ENCODE results near the gene GOLGA8M.
"Not testable (repeated sequence)": the region's sequence is repeated elsewhere in the genome, so short reads cannot be mapped to it uniquely, and the experiment has no call there.

GOLGA8M gene

DNA sequence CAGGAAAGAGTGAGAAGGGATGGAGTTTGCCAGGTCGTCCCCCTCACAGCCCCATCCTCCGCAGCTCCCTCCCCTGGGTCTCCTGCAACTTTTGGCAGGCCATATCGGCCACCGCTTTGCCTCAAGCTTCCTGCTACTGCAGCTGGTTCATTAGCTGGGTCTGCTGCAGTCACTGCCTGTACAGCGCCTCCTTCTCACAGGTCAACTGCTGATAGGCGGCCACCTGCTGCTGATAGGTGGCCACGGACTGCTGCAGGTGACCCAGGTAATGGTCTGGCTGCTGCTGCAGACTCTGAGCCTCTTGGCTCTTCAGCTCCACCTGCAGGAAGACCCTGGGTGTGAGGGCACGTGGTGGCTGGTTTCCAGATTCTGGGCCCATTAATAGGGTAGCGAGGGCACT is 8.3 kb downstream of the GOLGA8M start:
- TF ChIP-seq, protein P1, sequence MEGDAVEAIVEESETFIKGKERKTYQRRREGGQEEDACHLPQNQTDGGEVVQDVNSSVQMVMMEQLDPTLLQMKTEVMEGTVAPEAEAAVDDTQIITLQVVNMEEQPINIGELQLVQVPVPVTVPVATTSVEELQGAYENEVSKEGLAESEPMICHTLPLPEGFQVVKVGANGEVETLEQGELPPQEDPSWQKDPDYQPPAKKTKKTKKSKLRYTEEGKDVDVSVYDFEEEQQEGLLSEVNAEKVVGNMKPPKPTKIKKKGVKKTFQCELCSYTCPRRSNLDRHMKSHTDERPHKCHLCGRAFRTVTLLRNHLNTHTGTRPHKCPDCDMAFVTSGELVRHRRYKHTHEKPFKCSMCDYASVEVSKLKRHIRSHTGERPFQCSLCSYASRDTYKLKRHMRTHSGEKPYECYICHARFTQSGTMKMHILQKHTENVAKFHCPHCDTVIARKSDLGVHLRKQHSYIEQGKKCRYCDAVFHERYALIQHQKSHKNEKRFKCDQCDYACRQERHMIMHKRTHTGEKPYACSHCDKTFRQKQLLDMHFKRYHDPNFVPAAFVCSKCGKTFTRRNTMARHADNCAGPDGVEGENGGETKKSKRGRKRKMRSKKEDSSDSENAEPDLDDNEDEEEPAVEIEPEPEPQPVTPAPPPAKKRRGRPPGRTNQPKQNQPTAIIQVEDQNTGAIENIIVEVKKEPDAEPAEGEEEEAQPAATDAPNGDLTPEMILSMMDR (IDR thresholded peaks at IDR 0.05) = peak; percentile 47

DNA sequence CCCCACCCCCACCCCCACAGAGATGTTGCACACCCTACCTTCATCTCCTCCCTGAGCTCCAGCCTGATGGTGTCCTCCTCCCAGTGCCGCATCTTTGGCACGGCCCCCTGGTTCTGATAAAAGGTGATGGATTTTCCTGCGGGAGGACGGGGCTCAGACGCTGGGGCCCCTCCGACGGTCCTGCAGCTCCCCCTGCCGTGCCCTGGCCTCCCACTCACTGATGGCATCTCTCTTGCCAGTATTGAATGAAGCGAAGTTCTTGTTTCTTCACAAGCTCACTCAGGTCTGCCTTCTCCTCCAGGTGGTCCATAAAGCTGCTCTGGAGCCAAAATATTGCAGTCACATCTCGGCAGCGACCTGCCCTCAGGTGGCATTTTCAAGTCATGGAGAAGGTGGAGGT is 9.8 kb downstream of the GOLGA8M start:
- H3K27ac ChIP-seq = not testable (repeated sequence)

More for the DNA sequence above, 8.3 kb downstream of the GOLGA8M start:
- H3K27ac ChIP-seq = not testable (repeated sequence)

DNA sequence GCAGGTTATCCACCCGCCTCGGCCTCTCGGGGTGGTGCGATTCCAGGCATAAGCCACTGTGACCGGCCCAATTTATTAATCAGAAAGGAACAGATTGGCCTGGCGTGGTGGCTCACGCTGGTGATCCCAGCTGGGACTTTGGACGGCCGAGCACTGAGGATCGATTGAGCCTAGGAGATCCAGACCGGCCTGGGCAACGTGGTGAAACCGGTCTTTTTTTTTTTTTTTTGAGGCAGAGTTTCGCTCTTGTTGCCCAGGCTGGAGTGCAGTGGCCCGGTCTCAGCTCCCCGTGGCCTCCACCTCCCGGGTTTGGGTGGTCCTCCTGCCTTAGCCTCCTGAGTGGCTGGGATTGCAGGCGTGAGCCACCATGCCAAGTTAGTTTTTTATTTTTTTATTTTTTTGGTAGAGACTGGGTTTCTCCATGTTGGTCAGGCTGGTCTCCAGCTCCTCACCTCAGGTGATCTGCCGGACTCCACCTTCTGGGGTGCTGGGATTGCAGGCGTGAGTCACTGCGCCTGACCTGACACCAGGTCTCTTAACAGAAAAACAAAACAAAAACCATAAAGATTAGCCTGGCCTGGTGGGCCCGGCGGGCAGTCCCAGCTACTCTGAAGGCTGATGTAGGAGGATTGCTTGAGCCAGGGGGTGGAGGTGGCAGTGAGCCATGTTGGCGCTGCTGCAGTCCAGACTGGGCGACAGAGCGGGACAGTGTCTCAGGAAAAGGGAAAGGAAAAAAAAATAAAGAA is 18.0 kb downstream of the GOLGA8M start:
- H3K27ac ChIP-seq = not testable (repeated sequence)

DNA sequence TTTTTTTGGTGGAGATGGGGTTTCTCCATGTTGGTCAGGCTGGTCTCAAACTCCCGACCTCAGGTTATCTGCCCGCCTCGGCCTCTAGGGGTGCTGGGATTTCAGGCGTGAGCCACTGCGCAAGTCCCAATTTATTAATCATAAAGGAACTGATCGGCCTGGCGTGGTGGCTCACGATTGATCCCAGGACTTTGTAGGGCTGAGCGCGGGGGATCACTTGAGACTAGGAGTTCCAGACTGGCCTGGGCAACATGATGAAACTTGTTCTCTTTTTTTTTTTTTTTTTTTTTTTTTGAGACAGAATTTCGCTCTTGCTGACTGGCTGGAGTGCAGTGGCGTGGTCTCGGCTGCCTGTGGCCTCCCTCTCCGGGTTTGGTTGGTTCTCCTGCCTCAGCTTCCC is 19.2 kb downstream of the GOLGA8M start:
- H3K27ac ChIP-seq = not testable (repeated sequence)

DNA sequence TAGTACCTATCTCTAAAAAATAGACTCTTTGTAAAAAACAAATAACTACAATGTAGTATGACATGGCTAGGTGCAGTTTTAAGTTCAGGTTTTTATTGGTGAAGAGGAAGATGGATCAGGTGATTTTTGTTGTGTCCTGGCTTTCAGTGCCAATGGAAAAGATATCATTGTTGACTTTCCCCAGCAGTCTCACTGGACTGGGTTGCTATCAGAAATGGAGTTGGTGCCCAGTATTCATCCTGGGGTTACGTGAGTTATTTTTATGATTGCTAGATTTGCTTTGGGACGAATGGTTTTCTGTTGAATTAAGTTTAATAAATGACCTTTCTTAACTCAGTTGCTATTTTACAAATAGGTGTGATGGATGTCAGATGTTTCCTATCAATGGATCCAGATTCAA is 38.7 kb downstream of the GOLGA8M start:
- H3K27ac ChIP-seq = not testable (repeated sequence)

DNA sequence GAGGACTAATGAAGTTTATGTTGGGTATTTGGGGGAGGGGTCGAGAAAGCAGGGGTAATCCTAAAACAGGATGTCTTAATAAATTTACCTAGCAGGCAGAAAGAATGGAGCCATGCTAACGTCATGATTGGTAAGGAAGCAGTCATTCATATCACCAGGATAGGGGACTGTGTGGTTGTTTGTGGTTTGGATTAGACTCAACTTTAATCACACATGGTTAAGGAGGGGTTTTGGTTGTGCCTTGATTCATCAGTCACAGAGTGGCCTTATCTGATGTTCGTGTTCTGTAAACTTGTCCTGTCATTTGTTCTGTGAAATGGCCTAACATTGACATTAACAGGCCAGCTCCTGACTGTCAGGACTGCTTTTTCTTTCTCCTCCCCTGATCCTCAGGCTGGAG is 40.1 kb downstream of the GOLGA8M start:
- not testable (repeated sequence) for H3K27ac ChIP-seq

DNA sequence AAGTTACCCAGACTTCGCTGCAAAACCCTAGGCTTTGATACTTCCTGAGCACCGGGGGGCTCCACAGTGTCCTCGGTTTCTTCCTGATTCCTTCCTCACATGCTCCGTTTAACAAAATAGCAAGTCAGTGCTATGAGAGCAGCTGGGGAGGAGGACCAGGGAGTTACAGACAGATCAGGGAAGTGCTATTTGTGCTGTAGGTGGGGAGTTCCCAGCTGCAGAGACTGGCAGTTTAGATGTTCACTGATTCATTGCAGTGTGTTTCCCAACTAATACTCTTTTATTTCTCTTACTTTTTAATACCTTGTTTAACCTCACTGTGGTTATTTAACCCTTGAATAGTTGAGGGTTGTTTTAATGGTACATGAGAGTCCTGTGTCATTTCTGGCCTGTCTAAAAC is 45.8 kb downstream of the GOLGA8M start:
- not testable (repeated sequence) for H3K27ac ChIP-seq

DNA sequence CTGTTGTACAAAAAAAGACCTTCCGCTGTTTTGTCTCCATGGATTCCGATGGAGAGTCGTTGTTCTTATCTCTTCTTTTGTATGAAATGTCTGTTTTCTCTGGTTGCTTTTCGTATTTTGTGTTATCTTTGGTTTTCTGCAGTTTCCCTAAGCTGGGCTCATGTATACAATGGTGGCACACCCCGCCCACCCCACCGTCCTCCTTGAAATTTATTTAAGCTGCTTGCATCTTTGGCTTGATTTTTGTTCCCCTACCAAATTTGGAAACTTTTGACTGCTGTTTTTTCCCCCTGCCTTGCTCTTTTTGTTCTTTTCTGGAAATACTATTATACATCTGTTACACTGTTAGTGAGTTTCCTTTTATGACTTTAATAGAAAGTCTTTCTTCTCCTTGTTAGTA is 47.6 kb downstream of the GOLGA8M start:
- H3K27ac ChIP-seq = not testable (repeated sequence)

DNA sequence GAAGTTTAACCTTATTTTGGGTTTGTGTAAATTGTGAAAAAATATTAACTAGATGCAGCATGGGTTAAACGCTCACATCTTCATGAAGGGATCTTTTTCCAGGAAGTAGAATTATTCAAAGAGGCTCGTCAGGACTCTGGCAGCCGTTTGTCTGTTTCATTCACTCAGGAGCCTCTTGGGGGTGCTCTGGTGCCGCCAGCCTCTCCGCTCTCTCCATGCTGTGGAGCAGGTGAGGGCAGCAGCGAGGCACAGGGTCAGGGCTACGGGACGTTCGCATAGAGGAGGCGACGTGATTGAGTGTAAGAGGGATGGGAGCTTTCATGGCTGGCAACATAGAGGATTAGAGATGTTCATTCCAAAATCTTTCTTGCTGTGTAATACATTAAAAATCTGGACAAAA is 48.5 kb downstream of the GOLGA8M start:
- H3K27ac ChIP-seq = not testable (repeated sequence)

DNA sequence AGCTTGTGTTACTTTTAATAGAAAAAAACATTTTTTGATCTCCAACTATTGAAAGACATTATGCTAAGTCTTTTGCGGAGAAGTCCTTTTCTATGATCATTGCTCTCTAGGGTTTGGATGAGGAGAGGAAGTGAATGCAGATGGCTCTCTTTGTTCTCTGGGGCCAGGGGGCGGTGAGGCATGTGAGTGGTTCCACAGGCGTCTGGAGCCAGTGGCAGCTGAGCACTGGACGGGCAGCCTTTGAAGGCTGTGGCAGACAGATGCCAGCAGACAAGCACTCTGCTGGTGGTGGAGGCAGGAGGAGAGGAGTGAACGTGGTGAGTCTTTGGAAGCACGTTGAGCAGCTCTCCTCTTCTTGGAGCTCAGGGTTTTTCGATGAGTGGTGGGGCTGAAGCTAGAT is 51.5 kb downstream of the GOLGA8M start:
- not testable (repeated sequence) for H3K27ac ChIP-seq

DNA sequence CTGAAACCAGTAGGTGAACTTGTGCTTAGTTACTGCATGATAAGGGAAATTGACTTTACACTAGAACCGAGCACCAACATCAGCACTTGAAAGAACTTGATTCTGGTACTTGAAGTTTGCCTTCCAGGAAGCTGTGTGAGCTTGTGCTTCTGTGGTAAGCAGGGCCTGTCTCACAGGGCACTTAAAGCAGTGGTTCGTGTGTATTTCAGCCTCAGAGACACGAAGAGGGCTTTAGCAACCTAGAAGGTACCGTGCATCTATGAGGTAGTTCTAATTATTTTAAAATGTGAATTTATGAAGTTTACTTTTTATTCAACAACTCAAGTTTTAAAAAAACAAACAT is 56.2 kb downstream of the GOLGA8M start:
- H3K27ac ChIP-seq = not testable (repeated sequence)

DNA sequence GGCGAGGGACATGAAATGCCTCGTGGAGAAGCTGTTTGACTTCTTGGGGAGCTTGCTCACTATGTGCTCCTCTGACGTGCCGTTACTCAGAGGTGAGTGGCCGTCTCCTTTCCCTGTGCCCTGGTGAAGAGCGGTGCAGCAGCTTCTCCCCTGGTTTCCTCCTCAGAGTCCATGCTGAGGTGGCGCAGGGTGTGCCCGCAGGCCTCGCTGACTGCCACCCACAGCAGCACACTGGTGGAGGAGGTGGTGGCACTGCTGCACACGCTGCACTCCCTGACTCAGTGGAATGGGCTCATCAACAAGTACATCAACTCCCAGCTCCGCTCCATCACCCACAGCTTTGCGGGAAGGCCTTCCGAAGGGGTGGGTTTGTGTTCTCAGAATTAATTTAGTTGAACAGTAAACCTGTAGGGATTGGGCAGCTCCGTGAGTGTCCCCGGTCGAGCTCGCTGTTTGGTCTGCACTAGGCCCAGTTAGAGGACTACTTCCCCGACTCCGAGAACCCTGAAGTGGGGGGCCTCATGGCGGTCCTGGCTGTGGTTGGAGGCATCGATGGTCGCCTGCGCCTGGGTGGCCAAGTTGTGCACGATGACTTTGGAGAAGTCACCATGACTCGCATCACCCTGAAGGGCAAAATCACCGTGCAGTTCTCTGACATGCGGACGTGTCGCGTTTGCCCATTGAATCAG is 56.7 kb downstream of the GOLGA8M start:
- H3K27ac ChIP-seq = not testable (repeated sequence)

DNA sequence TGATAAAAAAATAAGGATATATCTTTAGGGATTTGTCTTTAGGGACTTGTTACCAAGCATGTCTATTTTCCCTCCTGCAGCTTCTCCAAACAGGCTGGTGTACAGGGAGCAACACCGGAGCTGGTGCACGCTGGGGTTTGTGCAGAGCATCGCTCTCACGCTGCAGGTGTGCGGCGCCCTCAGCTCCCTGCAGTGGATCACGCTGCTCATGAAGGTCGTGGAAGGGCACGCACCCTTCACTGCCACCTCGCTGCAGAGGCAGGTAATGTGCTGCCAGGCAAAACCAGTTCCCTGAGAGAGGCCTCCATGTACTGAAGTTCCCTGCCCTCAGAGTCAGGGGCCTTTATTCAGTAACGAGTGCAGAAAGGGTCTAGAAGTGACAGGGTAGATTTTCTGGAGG is 58.0 kb downstream of the GOLGA8M start:
- H3K27ac ChIP-seq = not testable (repeated sequence)

DNA sequence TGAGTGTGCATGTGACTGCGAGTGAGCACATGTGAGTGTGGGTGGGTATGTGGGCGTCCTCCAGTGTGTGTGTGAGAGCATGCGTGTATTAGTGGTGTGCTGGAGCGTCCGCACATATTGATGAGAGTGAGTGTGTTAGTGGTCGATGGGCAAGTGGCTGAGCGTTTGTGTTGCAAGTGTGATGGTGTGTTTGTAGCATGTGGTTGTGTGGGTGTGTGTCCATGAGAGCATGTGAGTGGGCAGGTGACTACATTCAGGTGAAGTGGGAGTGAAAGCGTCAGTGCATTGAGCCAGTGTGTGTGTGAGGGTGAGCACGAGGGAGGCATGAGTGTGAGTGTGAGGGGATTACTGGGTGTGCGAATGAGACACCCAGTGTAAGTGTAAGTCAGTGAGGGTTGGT is 59.7 kb downstream of the GOLGA8M start:
- not testable (repeated sequence) for H3K27ac ChIP-seq

All from 22Rv1 (cell line).